ENCODE measurements around the gene ATN1. TPM values are rescaled to one million over a fixed set of nuclear protein-coding genes. Genes with fewer than 3 reads are reported as not detected.

ATN1 gene
- total and polyA plus RNA-seq, 7 donors, result 30.1 to 138 (median 53.8) TPM

- Histone ChIP-seq H3K36me3 (peaks cover 0 to 27% (median 2%) of the 10 kb centered on the region in 4 donors), H3K9me3 (no peaks in the 10 kb centered on the region), H3K4me1 (peaks cover 0 to 25% (median 22%) of the 10 kb centered on the region in 4 donors), H3K27ac (peak within 1 kb of the TSS; percentile 83 to 92 (median 90)), H3K4me3 (peak within 1 kb of the TSS; percentile 79 to 90 (median 86)), H3K27me3 (no peaks in the 10 kb centered on the region)
- peak; percentile 94 for DNase-seq
- WGBS, 2 donors, result 0 to 1% methylated on average over 68 of the region's 68 CpGs
- no peak for TF ChIP-seq CTCF (IDR thresholded peaks at IDR 0.05)
- TF ChIP-seq POLR2AphosphoS5 (IDR thresholded peaks at IDR 0.05), result peak; percentile 44 to 75 (median 61)
- TF ChIP-seq POLR2A (IDR thresholded peaks at IDR 0.05), result no peak
- intact Hi-C loops (cut with DNase I), result no loop called here
Observed at GRCh38 chr12:6914246-6914946, 13.4 kb upstream of the ATN1 start, which contains the start of gene ENO2. Gene ENO2, plus strand, starts transcription at chr12:6914580. Its CDS starts 1,253 bp downstream, at chr12:6915833.

GRCh38 chr12:6914947-6915788, 12.6 kb upstream of the ATN1 start:
- Histone ChIP-seq H3K27ac (peak overlapping the region; percentile 83 to 92 (median 90)), H3K9me3 (no peaks in the 10 kb centered on the region), H3K4me3 (peak overlapping the region; percentile 79 to 90 (median 86)), H3K27me3 (no peaks in the 10 kb centered on the region), H3K36me3 (peaks cover 0 to 33% (median 4%) of the 10 kb centered on the region in 4 donors), H3K4me1 (peaks cover 0 to 25% (median 22%) of the 10 kb centered on the region in 4 donors)
- intact Hi-C loops (cut with DNase I), result no loop called here
- TF ChIP-seq EP300 (IDR thresholded peaks at IDR 0.05) (no peak), POLR2A (IDR thresholded peaks at IDR 0.05) (no peak), CTCF (IDR thresholded peaks at IDR 0.05) (no peak), POLR2AphosphoS5 (IDR thresholded peaks at IDR 0.05) (no peak)
- peak; percentile 67 for DNase-seq
- 13 to 27% methylated on average over 29 of the region's 29 CpGs for WGBS, 2 donors

- WGBS, 2 donors, result 68 to 85% methylated on average over 14 of the region's 14 CpGs
- Histone ChIP-seq H3K9me3 (no peaks in the 10 kb centered on the region), H3K4me1 (peaks cover 0 to 25% (median 22%) of the 10 kb centered on the region in 4 donors), H3K4me3 (no peak overlapping the region), H3K36me3 (peaks cover 0 to 33% (median 4%) of the 10 kb centered on the region in 4 donors), H3K27ac (peak overlapping the region; percentile 83 to 92 (median 90)), H3K27me3 (no peaks in the 10 kb centered on the region)
- TF ChIP-seq POLR2A (IDR thresholded peaks at IDR 0.05) (no peak), CTCF (IDR thresholded peaks at IDR 0.05) (no peak), POLR2AphosphoS5 (IDR thresholded peaks at IDR 0.05) (no peak), EP300 (IDR thresholded peaks at IDR 0.05) (no peak)
- intact Hi-C loops (cut with DNase I), result no loop called here
- DNase-seq, result no peak
Observed at GRCh38 chr12:6915789-6916285, 11.9 kb upstream of the ATN1 start.

- TF ChIP-seq EP300 (IDR thresholded peaks at IDR 0.05), result no peak
- no peak for TF ChIP-seq POLR2A (IDR thresholded peaks at IDR 0.05)
- no peak for TF ChIP-seq CTCF (IDR thresholded peaks at IDR 0.05)
- TF ChIP-seq POLR2AphosphoS5 (IDR thresholded peaks at IDR 0.05), result no peak
- H3K27me3 ChIP-seq, result no peaks in the 10 kb centered on the region
- H3K27ac ChIP-seq, result peak overlapping the region in 1 of 4 donors; percentile 90
- peaks cover 0 to 37% (median 4%) of the 10 kb centered on the region in 4 donors for H3K36me3 ChIP-seq
- intact Hi-C loops (cut with DNase I), result no loop called here
- peaks cover 0 to 25% (median 22%) of the 10 kb centered on the region in 4 donors for H3K4me1 ChIP-seq
- no peak overlapping the region for H3K4me3 ChIP-seq
- peak; percentile 66 for DNase-seq
- H3K9me3 ChIP-seq, result no peaks in the 10 kb centered on the region
- 96% methylated on average over 11 of the region's 11 CpGs for whole genome bisulfite sequencing, 2 donors
Observed at GRCh38 chr12:6916426-6917200, 11.1 kb upstream of the ATN1 start.

Measured in sigmoid colon (tissue), 7 donors.